Subcutaneous adipose tissue (tissue), 4 donors: ENCODE measurements around the gene IBA57. TPM values are rescaled to one million over a fixed set of nuclear protein-coding genes. Genes with fewer than 3 reads are reported as not detected.

ENCODE experiments used
- total RNA-seq, 4 donors: library from RNA; depleted of rRNA; stranded (reverse); fragments of >200 nt; gene quantifications; one replicate each; pipeline ENCODE4 v1.1.0, GENCODE V29; 2016
- TF ChIP-seq, protein P1 (sequence below): fragments of 450-650 bp; IDR thresholded peaks from one replicate; pipeline ENCODE4 v1.5.1; 2016; ENCODE audit warnings: low read depth, mild to moderate bottlenecking, control low read depth, antibody characterized with exemption, moderate library complexity

IBA57 gene
- total RNA-seq, 4 donors from 2014 or later: 2.8 to 9.0 (median 4.4) TPM

DNA sequence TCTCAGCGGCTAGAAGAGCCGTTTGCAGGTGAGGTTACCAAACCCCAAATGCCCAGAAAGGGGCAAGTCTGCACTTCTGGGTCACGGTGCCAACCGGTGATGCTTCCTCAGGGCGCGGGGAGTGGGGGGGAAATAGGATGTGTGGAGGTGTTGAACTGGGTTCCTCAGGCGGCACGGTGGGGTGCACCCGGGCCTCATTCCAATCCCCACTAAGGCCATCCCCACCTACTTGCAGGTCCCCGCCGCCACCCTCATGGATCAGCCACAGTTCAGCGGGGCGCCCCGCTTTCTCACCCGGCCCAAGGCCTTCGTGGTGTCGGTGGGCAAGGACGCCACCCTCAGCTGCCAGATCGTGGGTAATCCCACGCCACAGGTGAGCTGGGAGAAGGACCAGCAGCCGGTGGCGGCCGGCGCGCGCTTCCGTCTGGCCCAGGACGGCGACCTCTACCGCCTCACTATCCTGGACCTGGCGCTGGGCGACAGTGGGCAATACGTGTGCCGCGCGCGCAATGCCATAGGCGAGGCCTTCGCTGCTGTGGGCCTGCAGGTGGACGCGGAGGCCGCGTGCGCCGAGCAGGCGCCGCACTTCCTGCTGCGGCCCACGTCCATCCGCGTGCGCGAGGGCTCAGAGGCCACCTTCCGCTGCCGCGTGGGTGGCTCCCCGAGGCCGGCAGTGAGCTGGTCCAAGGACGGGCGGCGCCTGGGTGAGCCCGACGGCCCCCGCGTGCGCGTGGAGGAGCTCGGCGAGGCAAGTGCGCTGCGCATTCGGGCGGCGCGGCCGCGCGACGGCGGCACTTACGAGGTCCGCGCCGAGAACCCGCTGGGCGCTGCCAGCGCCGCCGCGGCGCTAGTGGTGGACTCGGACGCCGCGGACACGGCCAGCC, 46.2 kb downstream of the IBA57 start:
- TF ChIP-seq, protein P1, sequence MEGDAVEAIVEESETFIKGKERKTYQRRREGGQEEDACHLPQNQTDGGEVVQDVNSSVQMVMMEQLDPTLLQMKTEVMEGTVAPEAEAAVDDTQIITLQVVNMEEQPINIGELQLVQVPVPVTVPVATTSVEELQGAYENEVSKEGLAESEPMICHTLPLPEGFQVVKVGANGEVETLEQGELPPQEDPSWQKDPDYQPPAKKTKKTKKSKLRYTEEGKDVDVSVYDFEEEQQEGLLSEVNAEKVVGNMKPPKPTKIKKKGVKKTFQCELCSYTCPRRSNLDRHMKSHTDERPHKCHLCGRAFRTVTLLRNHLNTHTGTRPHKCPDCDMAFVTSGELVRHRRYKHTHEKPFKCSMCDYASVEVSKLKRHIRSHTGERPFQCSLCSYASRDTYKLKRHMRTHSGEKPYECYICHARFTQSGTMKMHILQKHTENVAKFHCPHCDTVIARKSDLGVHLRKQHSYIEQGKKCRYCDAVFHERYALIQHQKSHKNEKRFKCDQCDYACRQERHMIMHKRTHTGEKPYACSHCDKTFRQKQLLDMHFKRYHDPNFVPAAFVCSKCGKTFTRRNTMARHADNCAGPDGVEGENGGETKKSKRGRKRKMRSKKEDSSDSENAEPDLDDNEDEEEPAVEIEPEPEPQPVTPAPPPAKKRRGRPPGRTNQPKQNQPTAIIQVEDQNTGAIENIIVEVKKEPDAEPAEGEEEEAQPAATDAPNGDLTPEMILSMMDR: no peak

DNA sequence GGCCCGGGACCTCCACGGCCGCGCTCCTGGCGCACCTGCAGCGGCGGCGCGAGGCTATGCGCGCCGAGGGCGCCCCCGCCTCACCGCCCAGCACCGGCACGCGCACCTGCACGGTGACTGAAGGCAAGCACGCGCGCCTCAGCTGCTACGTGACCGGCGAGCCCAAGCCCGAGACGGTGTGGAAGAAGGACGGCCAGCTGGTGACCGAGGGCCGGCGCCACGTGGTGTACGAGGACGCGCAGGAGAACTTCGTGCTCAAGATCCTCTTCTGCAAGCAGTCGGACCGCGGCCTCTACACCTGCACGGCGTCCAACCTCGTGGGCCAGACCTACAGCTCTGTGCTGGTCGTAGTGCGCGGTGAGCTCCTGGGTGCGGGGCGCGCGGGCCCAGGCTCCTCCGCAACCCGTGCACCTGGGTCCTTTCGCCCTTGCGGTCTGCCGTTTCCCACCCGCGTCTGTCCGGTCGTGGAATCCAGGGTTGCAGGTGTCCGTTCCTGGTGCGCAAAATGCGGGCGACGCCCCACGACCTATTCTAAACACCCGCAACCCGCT, 46.9 kb downstream of the IBA57 start:
- TF ChIP-seq, protein P1: no peak

DNA sequence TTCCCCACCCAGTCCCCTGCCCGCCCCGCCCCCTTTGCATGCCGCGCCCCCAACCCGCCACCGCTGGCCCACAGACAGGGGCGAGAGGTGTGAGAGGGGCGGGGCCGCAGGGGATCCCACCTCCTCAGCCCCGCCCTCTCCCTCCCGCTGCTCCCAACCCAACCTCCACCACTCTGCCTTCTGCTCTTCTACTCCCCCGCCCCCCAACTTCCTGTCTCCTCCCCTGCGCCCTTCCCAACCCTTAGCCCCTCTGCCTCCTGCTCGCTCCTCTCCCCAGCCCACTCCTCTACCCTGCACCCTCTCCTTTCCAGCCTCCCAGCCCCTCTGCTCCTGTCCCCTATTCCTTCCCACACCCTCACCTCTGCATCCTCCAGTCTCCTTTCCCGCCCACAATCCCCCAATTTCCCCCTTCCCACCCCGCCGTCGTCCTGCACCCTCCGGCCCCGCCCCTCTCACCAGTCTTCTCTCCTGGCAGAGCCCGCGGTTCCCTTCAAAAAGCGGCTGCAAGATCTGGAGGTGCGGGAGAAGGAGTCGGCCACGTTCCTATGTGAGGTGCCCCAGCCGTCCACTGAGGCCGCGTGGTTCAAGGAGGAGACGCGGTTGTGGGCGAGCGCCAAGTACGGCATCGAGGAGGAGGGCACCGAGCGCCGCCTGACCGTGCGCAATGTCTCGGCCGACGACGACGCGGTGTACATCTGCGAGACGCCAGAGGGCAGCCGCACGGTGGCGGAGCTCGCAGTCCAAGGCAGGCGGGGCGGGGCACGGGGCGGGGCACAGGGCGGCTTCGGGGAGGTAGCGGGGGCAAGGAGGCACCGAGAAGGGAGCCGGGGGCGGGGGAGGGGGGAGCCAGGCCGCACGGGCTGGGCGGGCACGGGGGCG, 47.6 kb downstream of the IBA57 start:
- TF ChIP-seq, protein P1: no peak

DNA sequence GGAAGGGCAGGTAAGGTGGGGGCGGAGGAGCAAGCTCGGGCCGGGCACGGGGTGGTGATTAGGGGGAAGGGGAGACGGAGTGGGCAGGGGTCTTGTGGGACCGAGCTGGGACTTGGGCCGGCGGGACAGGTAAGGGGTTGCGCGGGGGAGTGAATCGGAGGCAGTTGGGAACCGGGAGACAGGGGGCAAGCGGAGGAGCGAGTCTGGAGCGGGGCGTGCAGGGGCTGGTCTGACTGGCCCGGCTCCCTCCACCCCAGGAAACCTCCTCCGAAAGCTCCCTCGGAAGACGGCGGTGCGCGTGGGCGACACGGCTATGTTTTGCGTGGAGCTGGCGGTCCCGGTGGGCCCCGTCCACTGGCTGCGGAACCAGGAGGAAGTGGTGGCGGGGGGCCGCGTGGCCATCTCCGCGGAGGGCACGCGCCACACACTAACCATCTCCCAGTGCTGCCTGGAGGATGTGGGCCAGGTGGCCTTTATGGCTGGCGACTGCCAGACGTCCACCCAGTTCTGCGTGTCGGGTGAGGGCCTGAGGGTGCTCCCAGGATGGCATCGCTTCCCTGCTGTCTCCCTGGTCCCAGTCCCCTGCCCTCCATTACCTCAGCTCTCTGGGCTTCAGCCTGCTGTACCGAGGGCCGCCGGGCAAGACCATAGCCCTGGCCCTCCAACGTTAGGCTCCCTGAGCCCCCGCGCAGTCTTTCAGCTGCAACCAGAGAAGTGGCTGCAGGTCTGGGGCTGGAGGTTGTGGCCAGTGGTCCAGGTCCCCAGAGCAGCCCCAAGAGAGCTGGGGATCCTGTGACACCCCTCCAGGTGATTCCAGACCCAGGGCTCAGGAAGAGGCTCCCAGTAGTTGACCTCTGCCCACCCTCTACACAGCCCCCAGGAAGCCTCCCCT, 48.6 kb downstream of the IBA57 start:
- TF ChIP-seq, protein P1: no peak

DNA sequence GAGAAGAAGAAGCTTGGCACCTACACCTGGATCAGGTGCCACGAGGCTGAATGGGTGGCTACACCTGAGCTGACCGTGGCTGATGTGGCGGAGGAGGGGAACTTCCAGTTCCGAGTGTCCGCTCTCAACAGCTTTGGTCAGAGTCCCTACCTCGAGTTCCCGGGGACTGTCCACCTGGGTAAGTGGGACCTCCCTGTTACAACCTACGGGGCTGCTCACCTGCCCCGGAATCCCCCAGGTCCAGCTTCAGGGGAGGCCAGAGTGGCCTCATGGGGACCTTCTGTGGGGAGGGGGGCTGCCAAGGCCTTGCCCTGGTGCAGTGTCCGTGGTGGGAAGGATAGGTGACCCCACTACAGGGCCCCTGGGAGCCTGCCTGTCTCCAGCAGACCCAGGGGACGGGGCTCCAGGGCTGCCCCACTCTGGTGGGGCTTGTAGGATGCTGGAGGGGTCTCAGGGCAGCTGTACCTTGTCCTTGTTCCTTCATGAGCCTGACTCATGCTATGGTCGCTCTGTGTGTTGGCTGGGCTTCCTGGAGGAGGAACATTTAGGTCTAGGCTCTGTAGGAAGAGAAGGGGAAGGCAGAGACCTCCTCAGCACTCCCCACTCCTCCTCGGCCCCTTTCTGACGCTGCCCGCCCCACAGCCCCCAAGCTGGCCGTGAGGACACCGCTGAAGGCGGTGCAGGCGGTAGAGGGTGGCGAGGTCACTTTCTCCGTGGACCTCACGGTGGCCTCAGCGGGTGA, 49.5 kb downstream of the IBA57 start:
- TF ChIP-seq, protein P1: no peak

DNA sequence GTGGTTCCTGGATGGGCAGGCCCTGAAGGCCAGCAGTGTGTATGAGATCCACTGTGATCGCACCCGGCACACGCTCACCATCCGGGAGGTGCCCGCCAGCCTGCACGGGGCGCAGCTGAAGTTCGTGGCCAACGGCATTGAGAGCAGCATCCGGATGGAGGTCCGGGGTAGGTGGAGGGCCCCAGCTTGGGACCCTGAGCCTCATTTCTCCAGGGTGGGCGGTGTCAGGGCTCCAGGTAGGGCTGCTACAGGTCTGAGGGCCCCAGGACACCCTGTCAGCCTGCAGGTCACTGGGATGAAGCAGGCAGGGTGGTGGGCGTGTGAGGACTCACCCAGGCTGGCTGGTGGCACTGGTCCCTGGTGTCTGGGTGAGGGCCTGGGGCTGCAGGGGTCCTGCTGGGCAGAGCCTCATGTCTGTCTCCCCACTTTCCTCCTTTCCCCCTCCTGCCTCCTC, 50.1 kb downstream of the IBA57 start:
- TF ChIP-seq, protein P1: no peak
